ENCODE data around the gene MRPL11. TPM values are rescaled to one million over a fixed set of nuclear protein-coding genes. Genes with fewer than 3 reads are reported as not detected.

Gene MRPL11
- polyA plus RNA-seq, 4 donors: 57.0 to 118 (median 64.1) TPM

- Histone ChIP-seq H3K4me3 (ENCODE audit: low read depth in 1 of 3, low read length in 3 of 3) (peak within 1 kb of the TSS in 1 of 3 donors; percentile 10), H3K27me3 (ENCODE audit: control insufficient read depth in 3 of 3, insufficient read depth in 3 of 3, low read length in 3 of 3) (peaks cover 0 to 42% (median 2%) of the 10 kb centered on the region in 3 donors), H3K27ac (ENCODE audit: low read depth in 1 of 3, low read length in 2 of 3) (peak within 1 kb of the TSS in 1 of 3 donors; percentile 33)
These were observed 17.8 kb downstream of the MRPL11 start, which contains the start of gene NPAS4 for GRCh38 chr11:66420671-66421476. Gene NPAS4, plus strand, starts transcription at chr11:66421035. Its CDS starts 145 bp downstream, at chr11:66421180.

GRCh38 chr11:66419825-66420224 lies 18.8 kb downstream of the MRPL11 start:
- Histone ChIP-seq H3K27me3 (ENCODE audit: control insufficient read depth in 3 of 3, insufficient read depth in 3 of 3, low read length in 3 of 3) (peaks cover 0 to 50% (median 2%) of the 10 kb centered on the region in 3 donors), H3K4me3 (ENCODE audit: low read depth in 1 of 3, low read length in 3 of 3) (no peak overlapping the region), H3K36me3 (ENCODE audit: control insufficient read depth in 3 of 3, insufficient read depth in 2 of 3, low read depth in 1 of 3, low read length in 3 of 3) (peaks cover 0 to 2% (median 0%) of the 10 kb centered on the region in 3 donors), H3K4me1 (ENCODE audit: control insufficient read depth in 3 of 3, insufficient read depth in 2 of 3, low read depth in 1 of 3, low read length in 2 of 3) (no peaks in the 10 kb centered on the region), H3K9me3 (ENCODE audit: control insufficient read depth in 2 of 2, insufficient read depth in 1 of 2, low read depth in 1 of 2, low read length in 1 of 2) (peaks cover 0 to 9% of the 10 kb centered on the region in 2 donors), H3K27ac (ENCODE audit: low read depth in 1 of 3, low read length in 2 of 3) (no peak overlapping the region)
- 5 to 14% (median 7%) methylated on average over 8 to 30 of the region's 30 CpGs for WGBS, 3 donors
- DNase-seq: no peak
- FAIRE-seq: no peak

More at GRCh38 chr11:66420671-66421476, 17.8 kb downstream of the MRPL11 start, which contains the start of gene NPAS4:
- WGBS, 3 donors: 7 to 19% (median 15%) methylated on average over 67 to 71 of the region's 71 CpGs
- Histone ChIP-seq H3K9me3 (ENCODE audit: control insufficient read depth in 2 of 2, insufficient read depth in 1 of 2, low read depth in 1 of 2, low read length in 1 of 2) (peaks cover 0 to 9% of the 10 kb centered on the region in 2 donors), H3K4me1 (ENCODE audit: control insufficient read depth in 3 of 3, insufficient read depth in 2 of 3, low read depth in 1 of 3, low read length in 2 of 3) (no peaks in the 10 kb centered on the region), H3K36me3 (ENCODE audit: control insufficient read depth in 3 of 3, insufficient read depth in 2 of 3, low read depth in 1 of 3, low read length in 3 of 3) (peaks cover 0 to 2% (median 0%) of the 10 kb centered on the region in 3 donors)
- DNase-seq (no peak), FAIRE-seq (no peak)

GRCh38 chr11:66418986-66419308 lies 19.7 kb downstream of the MRPL11 start:
- FAIRE-seq (no peak), DNase-seq (no peak)
- H3K4me1 ChIP-seq (ENCODE audit: control insufficient read depth in 3 of 3, insufficient read depth in 2 of 3, low read depth in 1 of 3, low read length in 2 of 3): no peaks in the 10 kb centered on the region
- H3K36me3 ChIP-seq (ENCODE audit: control insufficient read depth in 3 of 3, insufficient read depth in 2 of 3, low read depth in 1 of 3, low read length in 3 of 3): peaks cover 0 to 2% (median 0%) of the 10 kb centered on the region in 3 donors
- no peak overlapping the region for H3K4me3 ChIP-seq (ENCODE audit: low read depth in 1 of 3, low read length in 3 of 3)
- no peak overlapping the region for H3K27ac ChIP-seq (ENCODE audit: low read depth in 1 of 3, low read length in 2 of 3)
- peaks cover 0 to 53% (median 2%) of the 10 kb centered on the region in 3 donors for H3K27me3 ChIP-seq (ENCODE audit: control insufficient read depth in 3 of 3, insufficient read depth in 3 of 3, low read length in 3 of 3)
- WGBS, 3 donors: 38 to 60% (median 54%) methylated on average over 2 to 3 of the region's 3 CpGs
- H3K9me3 ChIP-seq (ENCODE audit: control insufficient read depth in 2 of 2, insufficient read depth in 1 of 2, low read depth in 1 of 2, low read length in 1 of 2): peaks cover 0 to 9% of the 10 kb centered on the region in 2 donors

GRCh38 chr11:66418168-66418985 lies 20.3 kb downstream of the MRPL11 start:
- FAIRE-seq (no peak), DNase-seq (peak; percentile 31 to 75)
- Histone ChIP-seq H3K27ac (ENCODE audit: low read depth in 1 of 3, low read length in 2 of 3) (peak overlapping the region in 1 of 3 donors; percentile 36), H3K9me3 (ENCODE audit: control insufficient read depth in 2 of 2, insufficient read depth in 1 of 2, low read depth in 1 of 2, low read length in 1 of 2) (peaks cover 0 to 9% of the 10 kb centered on the region in 2 donors), H3K4me3 (ENCODE audit: low read depth in 1 of 3, low read length in 3 of 3) (no peak overlapping the region), H3K4me1 (ENCODE audit: control insufficient read depth in 3 of 3, insufficient read depth in 2 of 3, low read depth in 1 of 3, low read length in 2 of 3) (no peaks in the 10 kb centered on the region), H3K36me3 (ENCODE audit: control insufficient read depth in 3 of 3, insufficient read depth in 2 of 3, low read depth in 1 of 3, low read length in 3 of 3) (peaks cover 0 to 2% (median 0%) of the 10 kb centered on the region in 3 donors), H3K27me3 (ENCODE audit: control insufficient read depth in 3 of 3, insufficient read depth in 3 of 3, low read length in 3 of 3) (peaks cover 0 to 49% (median 2%) of the 10 kb centered on the region in 3 donors)
- WGBS, 3 donors: 6 to 16% (median 15%) methylated on average over 16 of the region's 16 CpGs

GRCh38 chr11:66417000-66417399 lies 21.6 kb downstream of the MRPL11 start:
- WGBS, 3 donors: 68 to 74% (median 72%) methylated on average over 11 of the region's 11 CpGs
- H3K9me3 ChIP-seq (ENCODE audit: control insufficient read depth in 2 of 2, insufficient read depth in 1 of 2, low read depth in 1 of 2, low read length in 1 of 2): peaks cover 0 to 9% of the 10 kb centered on the region in 2 donors
- no peak for DNase-seq
- no peaks in the 10 kb centered on the region for H3K4me1 ChIP-seq (ENCODE audit: control insufficient read depth in 3 of 3, insufficient read depth in 2 of 3, low read depth in 1 of 3, low read length in 2 of 3)
- peaks cover 0 to 2% (median 0%) of the 10 kb centered on the region in 3 donors for H3K36me3 ChIP-seq (ENCODE audit: control insufficient read depth in 3 of 3, insufficient read depth in 2 of 3, low read depth in 1 of 3, low read length in 3 of 3)
- H3K27me3 ChIP-seq (ENCODE audit: control insufficient read depth in 3 of 3, insufficient read depth in 3 of 3, low read length in 3 of 3): peaks cover 0 to 52% (median 2%) of the 10 kb centered on the region in 3 donors
- H3K4me3 ChIP-seq (ENCODE audit: low read depth in 1 of 3, low read length in 3 of 3): no peak overlapping the region
- FAIRE-seq: no peak
- H3K27ac ChIP-seq (ENCODE audit: low read depth in 1 of 3, low read length in 2 of 3): no peak overlapping the region

DNA sequence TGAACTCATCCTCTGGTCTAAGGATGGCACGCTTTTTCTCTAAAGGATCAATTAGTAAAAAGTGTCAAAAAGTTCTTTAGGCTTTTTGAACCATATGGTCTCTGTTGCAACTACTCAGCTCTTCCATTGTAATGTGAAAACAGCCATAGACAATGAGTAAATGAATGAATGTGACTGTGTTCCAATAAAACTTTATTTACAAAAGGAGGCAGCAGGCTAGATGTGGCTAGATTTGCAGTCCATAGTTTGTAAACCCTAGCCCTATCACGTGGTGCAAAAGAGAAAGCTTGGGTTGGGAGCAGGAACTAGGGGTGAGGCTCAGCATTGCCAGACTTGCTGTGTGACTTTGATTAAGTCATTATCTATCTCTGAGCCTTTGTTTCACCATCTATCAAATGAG lies 23.2 kb downstream of the MRPL11 start:
- Histone ChIP-seq H3K36me3 (ENCODE audit: control insufficient read depth in 3 of 3, insufficient read depth in 2 of 3, low read depth in 1 of 3, low read length in 3 of 3) (no peaks in the 10 kb centered on the region), H3K27ac (ENCODE audit: low read depth in 1 of 3, low read length in 2 of 3) (no peak overlapping the region), H3K9me3 (ENCODE audit: control insufficient read depth in 2 of 2, insufficient read depth in 1 of 2, low read depth in 1 of 2, low read length in 1 of 2) (peaks cover 0 to 2% of the 10 kb centered on the region in 2 donors), H3K4me3 (ENCODE audit: low read depth in 1 of 3, low read length in 3 of 3) (no peak overlapping the region), H3K4me1 (ENCODE audit: control insufficient read depth in 3 of 3, insufficient read depth in 2 of 3, low read depth in 1 of 3, low read length in 2 of 3) (no peaks in the 10 kb centered on the region), H3K27me3 (ENCODE audit: control insufficient read depth in 3 of 3, insufficient read depth in 3 of 3, low read length in 3 of 3) (peaks cover 0 to 48% (median 2%) of the 10 kb centered on the region in 3 donors)
- FAIRE-seq (no peak), DNase-seq (no peak)
- WGBS, 3 donors: 37 to 54% (median 38%) methylated on average over 2 of the region's 2 CpGs

- peaks cover 0 to 2% of the 10 kb centered on the region in 2 donors for H3K9me3 ChIP-seq (ENCODE audit: control insufficient read depth in 2 of 2, insufficient read depth in 1 of 2, low read depth in 1 of 2, low read length in 1 of 2)
- FAIRE-seq (no peak), DNase-seq (no peak)
- H3K4me1 ChIP-seq (ENCODE audit: control insufficient read depth in 3 of 3, insufficient read depth in 2 of 3, low read depth in 1 of 3, low read length in 2 of 3): no peaks in the 10 kb centered on the region
- H3K27me3 ChIP-seq (ENCODE audit: control insufficient read depth in 3 of 3, insufficient read depth in 3 of 3, low read length in 3 of 3): peaks cover 0 to 49% (median 2%) of the 10 kb centered on the region in 3 donors
- no peaks in the 10 kb centered on the region for H3K36me3 ChIP-seq (ENCODE audit: control insufficient read depth in 3 of 3, insufficient read depth in 2 of 3, low read depth in 1 of 3, low read length in 3 of 3)
- H3K27ac ChIP-seq (ENCODE audit: low read depth in 1 of 3, low read length in 2 of 3): no peak overlapping the region
- no peak overlapping the region for H3K4me3 ChIP-seq (ENCODE audit: low read depth in 1 of 3, low read length in 3 of 3)
- 58 to 66% (median 63%) methylated on average over 12 of the region's 12 CpGs for WGBS, 3 donors
These were observed 24.3 kb downstream of the MRPL11 start for GRCh38 chr11:66414120-66414934.
